H1 (cell line): ENCODE measurements around the gene F7.

Experiments
- MAX ChIP-seq: IDR thresholded peaks from 2 replicates; pipeline ENCODE4 v1.6.1; 2012; ENCODE audit warnings: inconsistent platforms
- POLR2A ChIP-seq, 2 experiments: IDR thresholded peaks; 1 replicate in 1 of 2; 2 replicates in 1 of 2; pipeline ENCODE4 v1.6.1; 2011; ENCODE audit warnings: low read depth in 2 of 2, low read length in 2 of 2, mild to moderate bottlenecking in 2 of 2; ENCODE audit errors: control extremely low read depth in 1 of 2
- TF ChIP-seq, protein P1 (sequence below), 3 experiments: IDR thresholded peaks; 1 replicate in 2 of 3; 2 replicates in 1 of 3; pipeline versions ENCODE4 v1.5.1 to v1.6.1; 2011; ENCODE audit warnings: low read length in 3 of 3, mild to moderate bottlenecking in 3 of 3, inconsistent platforms in 2 of 3, low read depth in 1 of 3, moderate library complexity in 1 of 3; ENCODE audit not compliant: insufficient read depth in 1 of 3; ENCODE audit errors: control extremely low read depth in 1 of 3

GRCh38 chr13:113142876-113143275 lies 37.3 kb downstream of the F7 start:
- no peak for TF ChIP-seq MAX
- TF ChIP-seq, protein P1, sequence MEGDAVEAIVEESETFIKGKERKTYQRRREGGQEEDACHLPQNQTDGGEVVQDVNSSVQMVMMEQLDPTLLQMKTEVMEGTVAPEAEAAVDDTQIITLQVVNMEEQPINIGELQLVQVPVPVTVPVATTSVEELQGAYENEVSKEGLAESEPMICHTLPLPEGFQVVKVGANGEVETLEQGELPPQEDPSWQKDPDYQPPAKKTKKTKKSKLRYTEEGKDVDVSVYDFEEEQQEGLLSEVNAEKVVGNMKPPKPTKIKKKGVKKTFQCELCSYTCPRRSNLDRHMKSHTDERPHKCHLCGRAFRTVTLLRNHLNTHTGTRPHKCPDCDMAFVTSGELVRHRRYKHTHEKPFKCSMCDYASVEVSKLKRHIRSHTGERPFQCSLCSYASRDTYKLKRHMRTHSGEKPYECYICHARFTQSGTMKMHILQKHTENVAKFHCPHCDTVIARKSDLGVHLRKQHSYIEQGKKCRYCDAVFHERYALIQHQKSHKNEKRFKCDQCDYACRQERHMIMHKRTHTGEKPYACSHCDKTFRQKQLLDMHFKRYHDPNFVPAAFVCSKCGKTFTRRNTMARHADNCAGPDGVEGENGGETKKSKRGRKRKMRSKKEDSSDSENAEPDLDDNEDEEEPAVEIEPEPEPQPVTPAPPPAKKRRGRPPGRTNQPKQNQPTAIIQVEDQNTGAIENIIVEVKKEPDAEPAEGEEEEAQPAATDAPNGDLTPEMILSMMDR (IDR thresholded peaks at IDR 0.05; ENCODE audit: control extremely low read depth in 1 of 3, insufficient read depth in 1 of 3, low read depth in 1 of 3, low read length in 3 of 3) = no peak
- TF ChIP-seq POLR2A (IDR thresholded peaks at IDR 0.05; ENCODE audit: control extremely low read depth in 1 of 2, low read depth in 2 of 2, low read length in 2 of 2) = no peak
